Ishikawa (cell line): ENCODE measurements around the gene PARD3.

Experiments used
- CEBPB ChIP-seq: IDR thresholded peaks from 2 replicates; pipeline ENCODE4 v1.6.1; 2012
- CREB1 ChIP-seq: IDR thresholded peaks from 2 replicates; pipeline ENCODE4 v1.6.1; 2012; ENCODE audit warnings: low read depth
- EGR1 ChIP-seq: IDR thresholded peaks from 2 replicates; pipeline ENCODE4 v1.6.1; 2012
- EP300 ChIP-seq: IDR thresholded peaks from 2 replicates; pipeline ENCODE4 v1.6.1; 2012; ENCODE audit warnings: borderline replicate concordance
- FOXM1 ChIP-seq: IDR thresholded peaks from 2 replicates; pipeline ENCODE4 v1.6.1; 2012; ENCODE audit warnings: low read depth, borderline replicate concordance
- MAX ChIP-seq: IDR thresholded peaks from 2 replicates; pipeline ENCODE4 v1.6.1; 2012
- NFIC ChIP-seq: IDR thresholded peaks from 2 replicates; pipeline ENCODE4 v1.6.1; 2012
- RAD21 ChIP-seq: IDR thresholded peaks from 2 replicates; pipeline ENCODE4 v1.6.1; 2012; ENCODE audit warnings: low read depth
- REST ChIP-seq: IDR thresholded peaks from 2 replicates; pipeline ENCODE4 v1.6.1; 2012; ENCODE audit warnings: low read depth, mild to moderate bottlenecking
- TAF1 ChIP-seq: IDR thresholded peaks from 2 replicates; pipeline ENCODE4 v1.6.1; 2012; ENCODE audit warnings: low read depth, mild to moderate bottlenecking
- TCF12 ChIP-seq: IDR thresholded peaks from 2 replicates; pipeline ENCODE4 v1.6.1; 2012; ENCODE audit warnings: low read depth
- TEAD4 ChIP-seq: IDR thresholded peaks from 2 replicates; pipeline ENCODE4 v1.6.1; 2012
- USF1 ChIP-seq: IDR thresholded peaks from 2 replicates; pipeline ENCODE4 v1.6.1; 2012
- YY1 ChIP-seq: IDR thresholded peaks from 2 replicates; pipeline ENCODE4 v1.6.1; 2012; ENCODE audit warnings: low read depth
- ZBTB7A ChIP-seq: IDR thresholded peaks from 2 replicates; pipeline ENCODE4 v1.6.1; 2012; ENCODE audit warnings: low read depth

Gene PARD3

GRCh38 chr10:34235164-34235832 is 579.8 kb downstream of the PARD3 start:
- TF ChIP-seq RAD21 (no peak), FOXM1 (no peak), USF1 (no peak), NFIC (no peak), YY1 (no peak)

- TF ChIP-seq RAD21 (no peak), CEBPB (no peak), CREB1 (no peak), REST (no peak)
These were observed 582.6 kb downstream of the PARD3 start for GRCh38 chr10:34232481-34232880.

GRCh38 chr10:34231441-34232180 is 583.5 kb downstream of the PARD3 start:
- no peak for TF ChIP-seq EP300
- no peak for TF ChIP-seq FOXM1
- TF ChIP-seq USF1, result no peak
- TF ChIP-seq EGR1, result no peak
- no peak for TF ChIP-seq MAX

GRCh38 chr10:34229917-34230316 is 585.2 kb downstream of the PARD3 start:
- TF ChIP-seq CREB1 (no peak), EGR1 (no peak), YY1 (no peak), FOXM1 (no peak), TEAD4 (no peak), TAF1 (no peak), RAD21 (no peak), NFIC (no peak)

GRCh38 chr10:34228066-34228465 is 587.0 kb downstream of the PARD3 start:
- TF ChIP-seq TCF12 (no peak), MAX (no peak), CREB1 (no peak), FOXM1 (no peak), ZBTB7A (no peak), TAF1 (no peak), NFIC (no peak), TEAD4 (no peak), YY1 (no peak), EP300 (no peak), REST (no peak), RAD21 (no peak), CEBPB (no peak), USF1 (no peak), EGR1 (no peak)

- TF ChIP-seq USF1 (no peak), FOXM1 (no peak), NFIC (no peak), EP300 (no peak), RAD21 (no peak), TAF1 (no peak), MAX (no peak), CREB1 (no peak), YY1 (no peak)
These were observed 590.5 kb downstream of the PARD3 start for GRCh38 chr10:34224639-34225038.
